ENCODE data around the gene KAZN. TPM values are rescaled to one million over a fixed set of nuclear protein-coding genes. Genes with fewer than 3 reads are reported as not detected.

Gene KAZN
- total and polyA plus RNA-seq, 2 of the 8 experiments (the other 6 are each of a cell fraction or from before 2014, with no cell fraction given) = 3.7 to 11.8 TPM

- no peaks in the 10 kb centered on the region for H3K23me2 ChIP-seq (ENCODE audit: low read depth, low read length)
- H2BK5ac ChIP-seq (ENCODE audit: low read depth, low read length) = no peak overlapping the region
- no peak overlapping the region for H3K4me3 ChIP-seq (ENCODE audit: extremely low read depth in 1 of 4, insufficient read depth in 2 of 4, low read depth in 3 of 4, low read length in 4 of 4)
- no peak overlapping the region for H3K9ac ChIP-seq (replicated peaks in 1 of 4; ENCODE audit: extremely low read depth in 1 of 4, low read depth in 3 of 4, low read length in 3 of 4)
- no peak overlapping the region for H2BK120ac ChIP-seq (replicated peaks; ENCODE audit: low read depth, low read length)
- no peak overlapping the region for H3K4ac ChIP-seq (replicated peaks; ENCODE audit: insufficient read length, low read depth, low read length)
- H2AK5ac ChIP-seq (ENCODE audit: low read depth, low read length) = no peak overlapping the region
- FAIRE-seq (no peak), DNase-seq (ENCODE audit: low read depth in 1 of 2, low spot score in 2 of 2) (no peak)
- no peak for TF ChIP-seq TAF7 (optimal IDR thresholded peaks at IDR 0.05; ENCODE audit: borderline replicate concordance, low read depth, low read length)
- TF ChIP-seq ZNF274 (IDR thresholded peaks at IDR 0.05; ENCODE audit: borderline replicate concordance, extremely low read depth, low read length) = no peak
- TF ChIP-seq KDM1A (IDR thresholded peaks at IDR 0.05; ENCODE audit: borderline replicate concordance, low read length) = no peak
- no peak for TF ChIP-seq ATF2 (IDR thresholded peaks at IDR 0.05; ENCODE audit: low read length)
- no peaks in the 10 kb centered on the region for H3K27me3 ChIP-seq (replicated peaks in 1 of 4; ENCODE audit: control insufficient read depth in 3 of 4, extremely low read depth in 1 of 4, insufficient read depth in 3 of 4, low read length in 3 of 4)
- no peaks in the 10 kb centered on the region for H3K79me2 ChIP-seq (ENCODE audit: control insufficient read depth in 1 of 2, insufficient read depth in 2 of 2, low read length in 2 of 2)
- no peak overlapping the region for H2BK20ac ChIP-seq (ENCODE audit: low read length)
- no peaks in the 10 kb centered on the region for H4K20me1 ChIP-seq (replicated peaks in 1 of 2; ENCODE audit: control insufficient read depth in 1 of 2, insufficient read depth in 2 of 2, low read length in 2 of 2)
- no peak overlapping the region for H3K14ac ChIP-seq (ENCODE audit: insufficient read length)
- ChIA-PET POLR2A (ENCODE audit: partially characterized antibody) (no interaction called here), CTCF (ENCODE audit: partially characterized antibody) (interaction anchor here (0.7 kb wide), 1 partner anchor 11 kb away, joined by 3 read pairs; no protein-coding TSS in a partner anchor)
- no peak overlapping the region for H4K8ac ChIP-seq (ENCODE audit: extremely low read depth, insufficient read depth, low read length)
- no peak overlapping the region for H3K56ac ChIP-seq (replicated peaks; ENCODE audit: insufficient read length, low read depth, low read length)
- no peak overlapping the region for H4K5ac ChIP-seq (ENCODE audit: insufficient read length, low read depth, low read length)
- no peaks in the 10 kb centered on the region; the same call in 1 of the 2 replicates for H3K79me1 ChIP-seq (ENCODE audit: low read depth, low read length)
- no peak overlapping the region for H2AFZ ChIP-seq (ENCODE audit: low read length)
- peaks cover 0 to 10% (median 3%) of the 10 kb centered on the region in 4 experiments; a peak in 5 of 7 replicates for H3K4me1 ChIP-seq (replicated peaks in 1 of 4; ENCODE audit: control insufficient read depth in 3 of 4, insufficient read depth in 4 of 4, low read length in 3 of 4)
- no peak overlapping the region for H3K23ac ChIP-seq (ENCODE audit: insufficient read length)
- H3K4me2 ChIP-seq (ENCODE audit: insufficient read depth in 1 of 2, low read depth in 2 of 2, low read length in 2 of 2) = no peak overlapping the region
- H4K91ac ChIP-seq (replicated peaks; ENCODE audit: insufficient read length, low read length) = no peak overlapping the region
- no peak overlapping the region for H2BK15ac ChIP-seq (ENCODE audit: low read length)
- WGBS, 2 experiments (ENCODE audit: extremely low coverage in 1 of 2, insufficient coverage in 1 of 2, insufficient read length in 1 of 2, insufficient replicate concordance in 2 of 2, low coverage in 1 of 2, low lambda C conversion rate in 2 of 2, missing lambda C conversion rate in 1 of 2) = 89% methylated on average over 12 of the region's 12 CpGs; no CpG with 5 or more reads in 1 of the 2 experiments
- no peak overlapping the region for H2BK12ac ChIP-seq (ENCODE audit: low read depth, low read length)
- no peak overlapping the region for H3K18ac ChIP-seq (ENCODE audit: extremely low read depth, low read length)
- no peak overlapping the region for H3K27ac ChIP-seq (ENCODE audit: low read depth, low read length)
- H3K36me3 ChIP-seq (ENCODE audit: control insufficient read depth in 2 of 4, insufficient read depth in 4 of 4, low read length in 3 of 4) = no peaks in the 10 kb centered on the region
- peaks cover 0 to 4% of the 10 kb centered on the region in 2 experiments; a peak in 1 of 4 replicates for H3K9me3 ChIP-seq (ENCODE audit: insufficient read depth in 2 of 2, low read depth in 1 of 2, low read length in 1 of 2)
Observed at GRCh38 chr1:14971221-14971620, 372.7 kb downstream of the KAZN start.
